DMS53 treated with DMSO at 0.1 percent for 48 hours (cell line): Measurements from ENCODE around the gene RNF166.
A peak's percentile ranks its signal among the peaks of the same experiment; 100 is the strongest.

Experiments
- DNase-seq: peaks from one replicate; lab custom pipeline; 2025; ENCODE audit not compliant: unreplicated experiment; lab: John Stamatoyannopoulos, UW

RNF166 gene

DNA sequence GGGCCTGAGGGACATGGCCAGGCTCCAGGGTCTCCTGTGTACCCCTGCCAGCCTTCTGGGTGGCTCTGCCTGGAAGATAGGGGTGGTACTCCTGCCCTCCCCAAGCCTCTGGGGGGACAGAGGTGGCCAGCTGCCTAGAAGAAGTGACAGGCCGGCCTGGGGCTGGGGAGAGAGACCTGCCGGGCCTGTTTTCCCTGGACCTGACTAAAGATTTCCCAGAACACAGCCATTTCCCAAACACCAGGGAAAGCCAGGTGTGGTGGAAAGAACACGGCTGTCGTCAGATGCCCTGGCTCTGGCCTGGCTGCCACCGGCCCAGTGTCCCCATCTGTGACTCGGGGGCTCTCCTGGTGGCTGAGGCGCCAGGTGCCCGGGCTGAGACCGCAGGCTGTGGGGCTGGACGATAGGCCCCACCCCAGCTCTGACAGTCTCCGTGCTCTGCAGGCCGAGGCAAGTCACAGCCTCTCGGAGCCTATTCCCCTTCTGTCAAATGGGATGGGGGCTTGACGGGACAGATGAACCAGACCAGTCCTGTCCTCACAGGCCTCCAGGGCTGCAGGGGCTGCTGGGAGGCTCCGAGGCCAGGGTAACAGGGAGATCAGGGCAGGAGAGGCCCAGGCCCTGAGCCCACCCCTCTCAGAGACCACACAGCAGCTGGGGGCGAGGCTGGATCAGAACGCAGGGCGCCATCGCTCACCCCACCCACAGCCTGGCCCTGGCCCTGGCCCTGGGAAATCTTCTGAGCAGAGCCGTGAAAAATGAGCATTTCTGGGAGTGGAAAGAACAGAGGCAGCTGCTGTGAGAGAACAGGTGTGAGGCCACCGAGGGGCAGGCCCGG, 33.1 kb upstream of the RNF166 start:
- no peak for DNase-seq

DNA sequence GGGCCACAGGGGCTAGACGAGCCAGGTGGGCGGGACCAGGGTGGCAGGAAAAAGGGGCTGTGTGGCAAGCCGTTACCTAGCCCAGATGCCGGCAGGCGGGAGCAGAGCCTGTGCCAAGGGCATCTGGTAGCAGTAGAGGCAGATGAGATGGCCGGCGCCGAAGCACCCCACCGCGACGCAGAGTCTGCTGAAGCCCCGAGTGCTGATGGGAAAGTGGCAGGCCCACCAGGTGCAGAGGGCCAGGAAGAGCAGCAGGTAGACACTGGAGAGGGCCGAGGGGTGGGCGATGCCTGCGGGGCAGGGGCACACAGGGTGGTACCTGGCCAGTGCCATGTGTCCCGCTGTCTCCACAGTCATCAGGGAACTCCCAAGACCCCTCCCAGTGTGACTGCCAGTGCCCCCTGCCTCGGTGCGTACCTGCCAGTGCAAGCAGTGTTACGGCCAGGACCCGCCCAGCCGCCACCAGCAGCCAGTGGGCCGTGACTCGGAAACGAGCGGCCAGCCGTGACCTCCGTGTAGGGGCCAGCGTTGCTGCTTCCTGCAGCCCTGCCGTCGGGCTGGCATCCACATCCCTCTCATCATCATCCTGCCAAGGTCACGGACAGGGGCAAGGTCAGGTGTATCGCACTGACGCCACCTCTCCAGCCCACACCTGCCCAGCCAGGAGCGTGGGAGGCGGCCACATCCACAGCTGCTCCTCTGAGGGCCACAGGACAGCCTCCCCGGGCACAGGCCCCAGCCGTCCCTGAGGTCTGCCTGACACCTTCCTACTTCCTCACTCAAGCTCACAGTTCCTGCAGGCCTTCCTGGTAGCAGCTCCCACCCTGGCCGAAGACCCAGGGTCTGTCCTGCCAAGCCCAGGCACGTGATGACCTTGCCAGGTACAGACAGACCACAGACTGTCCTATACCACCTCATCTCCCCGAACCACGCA, 32.2 kb upstream of the RNF166 start:
- DNase-seq, result no peak

DNA sequence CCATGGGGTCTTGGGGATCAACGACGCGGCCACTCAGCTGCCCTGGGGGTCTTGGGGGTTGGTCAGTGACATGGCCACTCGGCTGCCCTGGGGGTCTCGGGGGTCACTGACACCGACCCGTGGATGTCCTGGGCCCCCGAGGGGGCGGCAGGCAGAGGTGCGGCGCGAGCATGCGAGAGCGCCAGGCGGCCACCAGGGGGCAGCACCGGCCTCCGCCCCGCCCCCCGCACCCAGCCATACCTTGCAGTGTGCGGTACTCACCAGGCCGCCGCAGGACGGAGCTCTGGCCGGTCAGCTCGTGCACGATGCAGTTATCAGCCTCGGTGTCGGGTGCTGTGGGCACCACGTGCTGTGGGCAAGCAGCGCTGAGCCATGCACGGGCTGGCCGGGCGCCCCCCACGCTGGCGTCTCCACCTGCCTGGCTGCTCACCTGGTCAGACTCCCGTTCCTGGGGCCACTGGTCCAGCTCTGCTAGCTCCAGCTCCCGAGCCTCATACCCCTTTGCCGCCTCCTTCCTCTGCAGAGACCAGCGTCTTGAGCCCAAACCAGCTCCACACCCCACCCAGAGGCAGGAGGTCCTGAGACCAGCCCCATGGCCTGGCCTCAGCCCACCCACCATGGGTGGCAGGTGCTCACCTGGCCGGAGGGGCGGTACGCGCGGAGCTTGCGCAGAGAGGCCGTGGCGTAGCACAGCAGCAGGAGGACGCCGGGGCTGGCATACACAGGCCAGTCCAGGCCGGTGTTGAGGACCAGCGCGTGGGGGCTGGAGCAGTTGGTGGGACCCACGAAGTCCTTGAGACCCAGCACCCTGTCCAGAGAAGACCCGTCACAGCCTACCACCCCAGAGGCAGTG, 31.3 kb upstream of the RNF166 start:
- DNase-seq, result peak; percentile 25

DNA sequence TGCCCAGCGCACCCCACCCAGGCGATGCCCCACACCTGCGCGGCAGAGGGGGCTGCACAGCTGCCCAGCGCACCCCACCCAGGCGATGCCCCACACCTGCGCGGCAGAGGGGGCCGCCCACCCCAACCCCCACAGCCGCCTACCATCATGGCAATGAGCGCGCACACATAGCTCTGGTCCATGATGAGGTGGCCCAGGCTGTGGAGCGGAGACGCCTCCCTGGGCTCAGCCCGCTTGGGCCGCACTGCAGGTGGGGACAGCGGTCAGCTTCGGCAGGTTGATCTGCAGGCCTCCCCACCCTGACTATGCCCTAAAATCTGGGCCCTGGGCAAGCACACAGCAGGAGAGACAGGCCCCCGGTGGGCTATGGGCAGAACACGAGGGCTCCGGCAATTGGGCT, 30.3 kb upstream of the RNF166 start:
- DNase-seq, result no peak

DNA sequence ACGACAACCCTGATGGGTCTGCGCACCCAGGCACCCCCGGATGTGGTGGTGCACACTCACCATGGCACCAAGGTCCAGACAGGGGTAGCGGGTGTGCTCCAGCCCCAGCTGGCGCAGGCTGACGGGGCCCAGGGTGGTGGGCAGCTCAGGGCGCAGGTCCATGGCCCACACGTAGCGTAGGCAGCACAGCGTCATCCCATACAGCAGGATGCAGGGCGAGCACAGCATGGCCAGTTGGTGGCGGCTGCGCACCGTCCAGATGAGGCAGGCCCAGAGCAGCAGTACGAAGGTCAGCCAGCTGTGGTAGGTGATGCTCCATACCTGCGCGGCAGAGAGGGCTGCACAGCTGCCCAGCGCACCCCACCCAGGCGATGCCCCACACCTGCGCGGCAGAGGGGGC, 29.9 kb upstream of the RNF166 start:
- no peak for DNase-seq

DNA sequence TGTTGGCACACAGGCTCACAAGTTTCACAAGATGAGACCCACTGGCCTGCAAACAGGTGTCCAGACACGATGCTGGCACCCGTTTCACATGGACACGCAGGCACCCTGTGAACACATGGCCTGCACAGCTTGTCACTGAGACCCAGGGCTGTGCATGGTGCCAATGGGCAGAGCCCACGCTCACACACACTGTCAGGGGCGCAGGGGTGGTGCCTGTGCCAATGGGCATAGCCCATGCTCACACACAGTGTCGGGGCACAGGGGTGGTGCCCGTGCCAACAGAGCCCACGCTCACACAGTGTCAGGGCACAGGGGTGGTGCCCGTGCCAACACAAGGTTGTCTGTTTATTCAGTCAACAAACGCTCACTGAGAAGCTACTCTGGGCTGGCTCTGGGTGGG, 29.4 kb upstream of the RNF166 start:
- DNase-seq, result no peak

DNA sequence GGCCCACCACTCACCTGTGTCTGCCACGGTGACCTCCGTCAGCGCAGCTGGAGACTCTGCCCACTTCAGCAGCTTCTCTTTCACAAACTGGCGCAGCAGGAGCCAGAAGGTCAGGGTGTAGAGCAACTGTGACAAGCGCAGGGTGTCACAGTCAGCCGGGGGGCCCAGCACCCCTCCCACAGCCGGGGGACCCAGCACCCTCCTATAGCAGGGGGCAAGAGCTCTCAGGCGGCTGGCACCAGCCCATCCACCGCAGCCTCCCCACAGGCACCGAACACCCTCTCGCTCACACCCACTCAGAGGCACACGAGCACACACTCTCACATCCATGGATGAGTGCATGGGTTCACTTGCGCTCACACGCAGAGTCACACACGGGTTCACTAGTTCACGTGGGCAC, 28.9 kb upstream of the RNF166 start:
- DNase-seq, result no peak

DNA sequence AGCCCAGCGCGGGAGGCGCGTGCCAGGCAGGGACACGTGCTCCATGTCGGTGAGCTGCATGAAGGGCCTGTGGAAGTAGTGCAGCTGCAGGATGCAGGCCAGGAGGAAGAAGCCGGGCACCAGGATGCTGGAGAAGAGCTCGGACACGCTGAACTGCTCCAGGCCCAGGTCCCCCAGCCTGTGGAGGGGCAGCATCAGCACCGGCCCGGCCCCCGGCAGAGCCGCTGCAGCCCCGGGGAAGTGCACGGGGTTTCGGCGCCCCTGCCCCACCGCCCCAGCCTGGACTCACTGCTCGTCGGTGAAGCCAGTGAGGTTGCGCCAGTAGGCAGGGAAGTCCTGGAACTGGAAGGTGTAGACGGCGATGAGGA, 28.1 kb upstream of the RNF166 start:
- DNase-seq, result no peak

DNA sequence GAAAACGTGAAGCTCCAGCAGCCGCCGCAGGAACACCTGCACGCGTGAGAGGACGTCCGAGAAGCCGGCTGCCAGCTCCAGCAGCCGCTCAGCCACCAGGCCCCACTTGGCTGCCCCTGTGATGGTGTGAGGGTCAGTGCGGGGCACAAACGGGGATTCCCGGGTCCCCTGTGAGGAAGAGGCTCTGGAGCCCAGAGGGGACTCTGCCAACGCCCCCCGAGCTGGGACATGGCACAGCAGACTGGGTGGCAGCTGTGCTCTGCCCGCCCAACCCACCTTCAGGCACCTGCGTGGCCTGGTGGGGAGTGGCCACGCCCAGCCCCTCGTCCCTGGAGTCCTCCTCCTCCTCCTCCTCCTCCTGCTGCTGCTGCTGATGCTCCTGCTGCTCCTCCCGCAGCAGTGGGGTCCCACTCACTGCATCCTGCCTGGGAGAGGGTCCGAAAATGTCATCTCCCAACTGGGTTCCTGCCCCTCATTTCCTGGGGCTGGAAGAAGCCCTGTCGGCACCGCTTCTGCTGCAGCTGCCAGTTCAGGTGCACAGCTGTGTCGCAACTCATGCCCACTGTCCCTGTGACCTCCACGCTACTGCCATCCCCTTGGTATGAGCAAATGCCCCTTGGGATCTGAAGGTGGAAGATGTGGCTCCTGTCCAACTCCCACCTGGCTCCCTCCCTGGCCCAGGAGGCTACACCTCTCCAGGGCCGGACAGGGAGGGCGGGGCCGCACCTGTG, 27.6 kb upstream of the RNF166 start:
- DNase-seq, result no peak

DNA sequence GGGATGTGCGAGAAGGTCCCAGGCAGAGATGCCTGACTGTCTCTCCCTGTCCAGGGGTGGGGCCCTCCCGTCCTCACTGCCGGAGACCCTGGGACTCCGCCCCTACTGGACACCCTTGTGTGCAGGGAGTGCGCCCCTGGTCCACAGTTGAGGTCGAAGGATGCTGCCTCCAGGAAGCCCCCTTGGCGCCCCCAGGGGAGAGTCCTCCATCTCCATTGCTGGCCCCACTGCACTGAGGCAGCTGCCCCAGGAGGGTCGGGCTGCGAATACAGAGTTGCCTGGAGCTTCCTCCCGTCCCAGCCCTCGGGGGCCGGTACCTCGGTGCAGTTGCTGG, 26.7 kb upstream of the RNF166 start:
- no peak for DNase-seq

DNA sequence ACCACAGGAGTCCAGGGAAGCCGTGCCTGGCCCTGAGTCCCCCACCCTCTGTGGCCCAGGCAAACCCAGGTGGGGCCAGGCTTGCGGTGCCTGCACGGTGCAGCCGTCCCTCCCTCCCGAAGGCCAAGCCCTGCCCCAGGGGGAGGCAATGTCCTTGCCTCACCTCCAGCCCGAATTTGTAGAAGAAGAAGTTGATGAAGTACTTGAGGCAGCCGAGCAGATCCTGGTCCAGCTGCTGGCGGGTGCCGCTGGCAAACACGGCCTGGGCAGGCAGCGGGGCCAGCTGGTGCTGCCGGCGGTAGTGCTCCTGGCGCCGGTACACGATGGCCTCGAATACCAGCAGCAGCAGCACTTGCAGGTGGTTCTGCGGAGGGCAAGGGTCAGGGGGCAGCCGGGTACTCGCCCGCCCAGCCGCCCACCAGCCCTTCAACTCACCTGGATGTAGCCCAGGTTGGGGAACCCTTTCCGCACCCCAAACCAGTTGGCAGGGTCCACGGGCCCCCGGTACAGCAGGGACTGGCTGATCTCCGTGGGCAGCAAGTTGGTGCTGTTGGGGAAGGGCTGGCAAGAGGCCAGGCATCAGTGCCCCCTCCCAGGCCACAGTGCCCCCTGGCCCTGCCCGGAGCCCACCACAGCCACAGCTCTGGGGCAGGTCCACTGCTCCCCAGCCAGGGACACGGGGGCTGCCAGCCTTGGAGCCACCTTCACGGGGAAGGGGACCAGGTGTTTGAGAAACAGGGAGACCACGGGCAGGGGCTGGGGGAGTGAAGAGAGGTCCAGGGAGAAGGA, 26.2 kb upstream of the RNF166 start:
- no peak for DNase-seq

DNA sequence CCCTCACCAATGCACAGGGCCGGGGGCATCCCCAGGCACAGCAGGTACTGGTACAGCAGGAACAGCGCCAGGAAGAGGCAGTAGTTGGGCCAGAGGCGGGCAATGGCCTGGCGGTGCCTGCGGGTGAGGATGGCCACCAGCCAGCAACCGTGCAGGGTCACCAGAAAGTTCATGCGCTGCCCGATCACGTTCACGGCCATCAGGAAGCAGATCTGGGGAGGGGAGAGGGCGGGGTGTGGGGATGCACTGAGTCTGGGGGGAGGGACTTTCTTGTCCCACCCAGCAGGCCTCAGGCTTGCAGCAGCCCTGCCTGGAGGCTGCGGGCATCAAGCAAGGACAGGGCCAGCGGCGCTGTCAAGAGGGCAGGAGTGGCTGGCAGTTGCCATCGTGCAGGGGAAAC, 25.5 kb upstream of the RNF166 start:
- no peak for DNase-seq

DNA sequence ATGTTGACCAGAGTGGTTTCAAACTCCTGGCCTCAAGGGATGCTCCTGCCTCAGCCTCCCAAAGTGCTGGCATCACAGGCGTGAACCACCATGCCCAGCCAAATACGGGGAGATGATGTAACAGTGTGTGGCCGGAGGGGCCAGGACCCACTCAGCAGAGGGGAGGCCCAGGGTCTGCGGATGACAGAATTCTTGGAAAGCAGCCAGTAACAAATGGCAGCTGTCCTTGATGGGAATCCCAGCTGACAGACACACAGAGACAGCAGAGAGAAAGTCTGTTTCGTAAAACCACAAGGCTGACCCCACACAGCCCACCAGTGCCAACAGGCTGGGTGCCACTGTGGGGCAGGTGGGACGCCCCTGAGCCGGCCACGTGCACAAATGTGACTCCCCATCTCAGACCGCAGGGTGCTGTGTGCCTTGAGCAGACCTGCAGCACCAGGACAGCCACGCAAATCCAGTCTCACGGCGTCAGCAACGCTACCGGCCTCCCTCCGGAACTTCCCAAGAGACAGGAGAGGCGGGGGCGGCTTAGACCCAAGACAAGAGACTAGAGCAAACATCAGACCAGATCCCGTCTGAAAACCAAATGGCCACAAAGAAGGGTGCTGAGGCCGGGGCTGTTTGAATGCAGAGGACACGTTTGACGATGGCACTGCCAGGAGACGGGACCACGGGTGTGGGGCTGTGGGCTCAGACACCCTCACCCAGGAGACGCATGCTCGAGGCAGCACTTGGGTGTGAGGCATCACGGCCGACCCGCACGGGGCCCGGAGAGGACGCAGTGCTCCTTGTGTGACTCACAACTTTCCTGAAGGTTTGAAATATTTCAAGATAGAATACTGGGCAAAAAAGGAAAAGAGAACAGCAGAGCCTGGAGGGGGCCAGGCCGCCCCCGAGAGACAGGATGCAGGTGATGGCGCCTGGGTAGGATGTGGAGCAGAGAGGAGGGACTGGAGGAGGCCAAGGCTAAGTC, 24.7 kb upstream of the RNF166 start:
- DNase-seq, result no peak

DNA sequence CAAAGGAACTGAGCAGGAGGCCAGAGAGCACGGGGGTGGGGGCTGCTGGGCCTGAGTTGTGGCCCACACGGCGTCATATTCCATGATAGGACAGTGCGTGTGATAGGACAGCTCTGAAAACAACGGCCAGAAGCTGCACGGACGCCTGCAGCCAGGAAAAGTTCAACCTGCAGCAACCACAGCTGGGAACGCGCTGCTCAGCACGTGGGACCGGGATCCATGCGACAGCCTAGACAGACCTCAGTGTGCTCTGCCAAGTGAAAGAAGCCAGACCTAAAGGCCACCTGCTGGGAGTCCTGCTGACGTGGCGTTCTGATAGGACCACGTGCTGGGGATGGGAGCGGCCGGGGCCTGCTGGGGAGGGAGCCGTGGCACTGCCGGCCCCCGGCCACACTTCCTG, 21.7 kb upstream of the RNF166 start:
- DNase-seq, result no peak

DNA sequence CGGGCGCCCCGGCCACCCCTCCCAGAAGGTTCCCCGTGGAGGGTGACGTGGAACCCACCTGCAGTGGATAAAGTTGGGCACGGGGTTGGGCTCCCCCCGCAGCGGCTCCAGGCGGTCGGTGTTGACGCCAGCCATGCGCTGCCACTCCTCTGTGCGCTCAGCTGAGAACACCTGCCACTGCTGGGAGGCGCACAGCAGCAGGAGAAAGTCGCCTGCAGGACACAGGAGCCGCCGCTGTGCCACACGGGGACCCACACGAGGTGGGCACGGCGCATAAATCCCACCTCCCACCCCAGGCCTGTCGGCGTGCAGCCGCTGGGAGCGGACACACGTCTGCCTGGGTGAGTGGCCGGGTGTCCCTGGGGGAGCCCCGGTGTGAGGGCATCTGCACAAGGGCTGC, 20.8 kb upstream of the RNF166 start:
- DNase-seq, result no peak

DNA sequence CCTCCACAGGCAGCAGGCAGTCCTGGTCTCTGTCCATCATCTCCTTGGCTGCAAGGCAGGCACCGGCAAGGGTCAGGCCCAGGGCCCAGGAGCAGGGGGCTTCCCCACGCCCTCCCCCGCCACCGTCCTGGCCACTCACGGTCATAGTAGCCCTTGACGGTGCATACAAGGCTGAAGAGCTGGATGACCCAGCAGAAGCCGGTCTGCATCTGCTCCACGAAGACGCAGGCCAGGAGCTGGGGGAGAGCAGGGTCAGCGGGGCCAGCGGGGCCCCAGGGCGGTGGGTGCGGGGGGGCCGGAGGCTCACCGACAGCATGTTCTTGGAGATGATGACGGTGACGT, 20.2 kb upstream of the RNF166 start:
- no peak for DNase-seq

DNA sequence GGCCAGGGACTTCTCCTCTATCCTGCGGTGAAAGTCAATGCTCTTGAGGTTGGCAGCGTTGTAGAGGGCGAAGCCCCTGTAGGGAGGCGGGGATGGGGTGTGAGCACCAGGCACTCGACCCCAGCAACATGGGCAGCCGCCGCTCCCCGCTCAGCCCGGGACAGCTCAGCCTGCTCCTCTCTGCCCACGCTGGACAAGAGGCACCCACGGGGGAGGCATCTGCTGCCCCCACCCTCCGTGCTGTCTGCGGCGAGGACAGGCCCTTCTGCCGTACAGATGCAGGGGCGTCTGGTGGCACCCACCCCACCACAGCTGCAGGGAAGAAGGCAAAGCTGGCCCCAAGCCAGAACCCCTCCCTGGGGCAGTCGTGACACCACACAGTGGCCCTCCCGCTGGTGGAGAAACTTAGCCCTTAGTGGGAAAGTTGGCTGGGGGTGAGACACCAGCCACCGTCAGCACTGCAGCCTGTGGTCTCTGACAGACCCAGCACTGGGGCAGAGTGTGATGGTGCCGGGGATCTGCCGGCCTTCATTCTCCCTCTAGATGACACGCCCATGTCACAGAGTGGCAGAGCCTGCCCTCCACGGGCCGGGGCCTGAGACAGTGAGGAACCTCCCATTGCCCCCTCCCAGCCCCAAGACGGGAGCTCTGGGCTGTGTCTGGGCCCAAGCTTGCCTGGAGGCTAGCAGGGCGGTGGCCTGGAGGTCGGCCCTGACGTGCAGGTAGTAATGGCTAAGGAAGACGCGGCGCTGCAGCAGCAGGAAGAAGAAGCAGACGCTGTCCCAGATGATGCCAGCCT, 19.6 kb upstream of the RNF166 start:
- DNase-seq, result no peak

DNA sequence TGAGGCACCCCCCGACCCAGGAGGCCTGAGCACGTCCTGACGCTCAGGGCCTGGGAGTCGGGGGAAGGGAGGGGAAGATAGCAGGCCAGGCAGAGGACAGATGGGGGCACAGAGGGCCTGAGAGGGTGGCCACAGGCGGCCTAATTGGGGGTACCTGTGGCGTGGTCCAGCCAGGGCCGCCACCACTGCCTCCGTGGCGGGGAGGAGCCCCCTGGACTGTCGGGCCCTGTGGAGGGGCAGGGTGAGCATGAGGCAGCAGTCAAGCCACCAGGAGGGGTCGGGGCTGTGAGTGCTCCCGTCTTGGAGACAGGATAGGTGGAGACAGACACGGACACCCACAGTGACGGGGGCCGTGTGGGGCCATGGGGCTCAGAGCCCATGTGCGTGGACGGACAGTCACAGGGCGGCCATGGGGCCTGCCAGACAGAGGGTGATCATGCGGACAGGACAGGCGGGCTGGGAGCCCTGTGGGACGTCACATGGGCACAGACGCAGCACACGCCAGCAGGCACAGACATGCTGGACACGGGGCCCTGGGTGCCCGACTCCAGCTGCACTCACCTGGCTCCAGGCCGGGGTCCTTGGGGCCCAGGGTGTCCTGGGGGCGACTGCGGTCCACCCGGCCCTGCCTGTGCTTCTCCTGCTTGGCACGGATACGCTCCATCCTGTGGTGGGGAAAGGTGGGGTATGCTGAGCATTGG, 18.8 kb upstream of the RNF166 start:
- DNase-seq, result no peak
